Measurements from ENCODE around the gene PPP5C.
A peak's percentile ranks its signal among the peaks of the same experiment; 100 is the strongest.
"Not testable (repeated sequence)": the region's sequence is repeated elsewhere in the genome, so short reads cannot be mapped to it uniquely, and the experiment has no call there.

Gene PPP5C

GRCh38 chr19:46392252-46392801 lies 45.4 kb downstream of the PPP5C start:
- Histone ChIP-seq H3K9me3 (ENCODE audit: control insufficient read depth, insufficient read depth, low read length) (no peaks in the 10 kb centered on the region), H3K36me3 (ENCODE audit: control insufficient read depth, insufficient read depth, low read length) (peaks cover 32% of the 10 kb centered on the region), H3K4me1 (ENCODE audit: control insufficient read depth, insufficient read depth, low read length) (no peaks in the 10 kb centered on the region; the same call in 1 of the 2 replicates), H3K4me3 (ENCODE audit: low read length) (no peak overlapping the region), H3K27ac (ENCODE audit: low read length) (no peak overlapping the region), H3K27me3 (ENCODE audit: control insufficient read depth, insufficient read depth, low read length) (no peaks in the 10 kb centered on the region)
- DNase-seq (ENCODE audit: low read depth, low spot score), result no peak
- no CpG with 5 or more reads among the region's 21 CpGs for WGBS (ENCODE audit: insufficient coverage, insufficient read length)

- no peak for DNase-seq (ENCODE audit: low read depth, low spot score)
- Histone ChIP-seq H3K4me3 (ENCODE audit: low read length) (no peak overlapping the region), H3K27me3 (ENCODE audit: control insufficient read depth, insufficient read depth, low read length) (no peaks in the 10 kb centered on the region), H3K9me3 (ENCODE audit: control insufficient read depth, insufficient read depth, low read length) (no peaks in the 10 kb centered on the region), H3K36me3 (ENCODE audit: control insufficient read depth, insufficient read depth, low read length) (peaks cover 26% of the 10 kb centered on the region), H3K27ac (ENCODE audit: low read length) (no peak overlapping the region), H3K4me1 (ENCODE audit: control insufficient read depth, insufficient read depth, low read length) (no peaks in the 10 kb centered on the region; the same call in 1 of the 2 replicates)
- WGBS (ENCODE audit: insufficient coverage, insufficient read length), result no CpG with 5 or more reads among the region's 4 CpGs
These were observed 46.0 kb downstream of the PPP5C start for GRCh38 chr19:46392837-46393236.

GRCh38 chr19:46393456-46394401 lies 46.8 kb downstream of the PPP5C start:
- no peak for DNase-seq (ENCODE audit: low read depth, low spot score)
- peaks cover 19% of the 10 kb centered on the region for H3K36me3 ChIP-seq (ENCODE audit: control insufficient read depth, insufficient read depth, low read length)
- H3K27ac ChIP-seq (ENCODE audit: low read length), result no peak overlapping the region
- no CpG with 5 or more reads among the region's 21 CpGs for WGBS (ENCODE audit: insufficient coverage, insufficient read length)
- H3K4me3 ChIP-seq (ENCODE audit: low read length), result no peak overlapping the region
- H3K4me1 ChIP-seq (ENCODE audit: control insufficient read depth, insufficient read depth, low read length), result no peaks in the 10 kb centered on the region; the same call in 1 of the 2 replicates
- H3K9me3 ChIP-seq (ENCODE audit: control insufficient read depth, insufficient read depth, low read length), result no peaks in the 10 kb centered on the region
- H3K27me3 ChIP-seq (ENCODE audit: control insufficient read depth, insufficient read depth, low read length), result no peaks in the 10 kb centered on the region

- H3K36me3 ChIP-seq (ENCODE audit: control insufficient read depth, insufficient read depth, low read length), result peaks cover 16% of the 10 kb centered on the region
- no peaks in the 10 kb centered on the region; the same call in 1 of the 2 replicates for H3K4me1 ChIP-seq (ENCODE audit: control insufficient read depth, insufficient read depth, low read length)
- no peak overlapping the region for H3K4me3 ChIP-seq (ENCODE audit: low read length)
- no peaks in the 10 kb centered on the region for H3K27me3 ChIP-seq (ENCODE audit: control insufficient read depth, insufficient read depth, low read length)
- WGBS (ENCODE audit: insufficient coverage, insufficient read length), result no CpG with 5 or more reads among the region's 5 CpGs
- H3K9me3 ChIP-seq (ENCODE audit: control insufficient read depth, insufficient read depth, low read length), result no peaks in the 10 kb centered on the region
- no peak overlapping the region for H3K27ac ChIP-seq (ENCODE audit: low read length)
- no peak for DNase-seq (ENCODE audit: low read depth, low spot score)
These were observed 47.5 kb downstream of the PPP5C start for GRCh38 chr19:46394402-46394797.

GRCh38 chr19:46397801-46398479 lies 51.1 kb downstream of the PPP5C start:
- not testable (repeated sequence) for H3K27ac ChIP-seq (ENCODE audit: low read length); H3K4me3 ChIP-seq (ENCODE audit: low read length); H3K27me3 ChIP-seq (ENCODE audit: control insufficient read depth, insufficient read depth, low read length); H3K9me3 ChIP-seq (ENCODE audit: control insufficient read depth, insufficient read depth, low read length); DNase-seq (ENCODE audit: low read depth, low spot score); H3K4me1 ChIP-seq (ENCODE audit: control insufficient read depth, insufficient read depth, low read length); H3K36me3 ChIP-seq (ENCODE audit: control insufficient read depth, insufficient read depth, low read length)
- no CpG with 5 or more reads among the region's 14 CpGs for WGBS (ENCODE audit: insufficient coverage, insufficient read length)

- DNase-seq (ENCODE audit: low read depth, low spot score), result no peak
- WGBS (ENCODE audit: insufficient coverage, insufficient read length), result no CpG with 5 or more reads among the region's 11 CpGs
- Histone ChIP-seq H3K27me3 (ENCODE audit: control insufficient read depth, insufficient read depth, low read length) (no peaks in the 10 kb centered on the region), H3K4me1 (ENCODE audit: control insufficient read depth, insufficient read depth, low read length) (0 out of 2 replicates have a peak, but pooled peaks cover 1% of the 10 kb centered on the region), H3K36me3 (ENCODE audit: control insufficient read depth, insufficient read depth, low read length) (no peaks in the 10 kb centered on the region), H3K9me3 (ENCODE audit: control insufficient read depth, insufficient read depth, low read length) (no peaks in the 10 kb centered on the region), H3K4me3 (ENCODE audit: low read length) (no peak overlapping the region), H3K27ac (ENCODE audit: low read length) (no peak overlapping the region)
These were observed 55.8 kb downstream of the PPP5C start for GRCh38 chr19:46402725-46403124.

GRCh38 chr19:46404055-46404752 lies 57.3 kb downstream of the PPP5C start:
- Histone ChIP-seq H3K9me3 (ENCODE audit: control insufficient read depth, insufficient read depth, low read length) (no peaks in the 10 kb centered on the region), H3K27me3 (ENCODE audit: control insufficient read depth, insufficient read depth, low read length) (no peaks in the 10 kb centered on the region), H3K4me3 (ENCODE audit: low read length) (peak overlapping the region; percentile 5; the same call in 1 of the 2 replicates), H3K4me1 (ENCODE audit: control insufficient read depth, insufficient read depth, low read length) (peaks cover 4% of the 10 kb centered on the region), H3K27ac (ENCODE audit: low read length) (no peak overlapping the region), H3K36me3 (ENCODE audit: control insufficient read depth, insufficient read depth, low read length) (no peaks in the 10 kb centered on the region)
- WGBS (ENCODE audit: insufficient coverage, insufficient read length), result no CpG with 5 or more reads among the region's 36 CpGs
- DNase-seq (ENCODE audit: low read depth, low spot score), result no peak

- H3K27me3 ChIP-seq (ENCODE audit: control insufficient read depth, insufficient read depth, low read length), result no peaks in the 10 kb centered on the region
- no CpG with 5 or more reads among the region's 41 CpGs for WGBS (ENCODE audit: insufficient coverage, insufficient read length)
- peak overlapping the region; percentile 5; the same call in 1 of the 2 replicates for H3K4me3 ChIP-seq (ENCODE audit: low read length)
- DNase-seq (ENCODE audit: low read depth, low spot score), result no peak
- H3K36me3 ChIP-seq (ENCODE audit: control insufficient read depth, insufficient read depth, low read length), result no peaks in the 10 kb centered on the region
- no peaks in the 10 kb centered on the region for H3K9me3 ChIP-seq (ENCODE audit: control insufficient read depth, insufficient read depth, low read length)
- peaks cover 6% of the 10 kb centered on the region for H3K4me1 ChIP-seq (ENCODE audit: control insufficient read depth, insufficient read depth, low read length)
- no peak overlapping the region for H3K27ac ChIP-seq (ENCODE audit: low read length)
These were observed 58.0 kb downstream of the PPP5C start for GRCh38 chr19:46404753-46405468.

- DNase-seq (ENCODE audit: low read depth, low spot score), result no peak
- Histone ChIP-seq H3K36me3 (ENCODE audit: control insufficient read depth, insufficient read depth, low read length) (no peaks in the 10 kb centered on the region), H3K9me3 (ENCODE audit: control insufficient read depth, insufficient read depth, low read length) (no peaks in the 10 kb centered on the region), H3K4me3 (ENCODE audit: low read length) (no peak overlapping the region), H3K27ac (ENCODE audit: low read length) (no peak overlapping the region), H3K4me1 (ENCODE audit: control insufficient read depth, insufficient read depth, low read length) (peaks cover 6% of the 10 kb centered on the region), H3K27me3 (ENCODE audit: control insufficient read depth, insufficient read depth, low read length) (no peaks in the 10 kb centered on the region)
- no CpG with 5 or more reads among the region's 6 CpGs for WGBS (ENCODE audit: insufficient coverage, insufficient read length)
These were observed 60.1 kb downstream of the PPP5C start for GRCh38 chr19:46406976-46407375.

All from iPS DF 6.9 (cell line).